Fibroblast of skin of right biceps (primary cell): ENCODE data around the gene DPP9.
"Not testable (repeated sequence)": the region's sequence is repeated elsewhere in the genome, so short reads cannot be mapped to it uniquely, and the experiment has no call there.

Experiments used
- DNase-seq: peaks from one replicate; pipeline ENCODE4 v3.0.0-alpha.2; 2013

DPP9 gene

DNA sequence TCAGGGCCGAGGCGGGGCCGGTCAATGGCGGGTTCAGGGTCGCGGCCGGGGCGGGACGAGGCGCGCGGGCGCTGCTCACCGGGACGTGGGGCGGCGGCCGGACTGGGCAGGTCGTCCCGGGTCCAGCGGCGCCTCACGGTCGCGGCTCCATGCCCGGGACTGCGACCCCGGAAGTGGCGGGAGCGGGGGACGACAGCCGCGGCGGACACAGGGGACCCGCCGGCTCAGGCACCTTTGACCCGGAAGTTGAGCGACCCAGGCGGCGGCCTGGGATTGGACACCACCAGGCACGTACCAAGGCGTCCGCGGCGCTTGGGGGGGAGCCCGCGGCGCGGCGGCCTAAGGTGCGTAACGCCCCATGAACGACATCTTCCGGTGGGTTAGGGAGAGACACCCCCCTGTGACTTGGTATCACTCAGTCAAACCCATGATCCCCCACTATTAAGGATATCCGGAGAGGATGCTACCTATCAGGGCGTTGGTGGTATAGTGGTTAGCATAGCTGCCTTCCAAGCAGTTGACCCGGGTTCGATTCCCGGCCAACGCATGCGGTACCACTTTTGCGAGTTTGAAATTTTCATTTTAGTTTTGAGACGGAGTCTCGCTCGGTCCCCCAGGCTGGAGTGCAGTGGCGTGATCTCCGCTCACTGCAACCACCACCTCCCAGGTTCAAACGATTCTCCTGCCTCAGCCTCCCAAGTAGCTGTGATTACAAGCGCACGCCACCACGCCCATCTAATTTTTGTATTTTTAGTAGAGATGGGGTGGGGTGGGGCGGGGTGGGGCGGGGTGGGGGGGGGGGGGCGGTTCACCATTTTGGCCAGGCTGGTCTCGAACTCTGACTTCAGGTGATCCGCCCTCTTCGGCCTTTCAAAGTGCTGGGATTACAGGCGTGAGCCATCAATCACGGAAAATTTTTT lies at the start of gene DPP9:
TSS of gene DPP9 (minus strand) at position 248 of the 920 bp plus-strand sequence. CDS start 3,936 bp downstream, outside the sequence.
- peak; percentile 99 for DNase-seq

DNA sequence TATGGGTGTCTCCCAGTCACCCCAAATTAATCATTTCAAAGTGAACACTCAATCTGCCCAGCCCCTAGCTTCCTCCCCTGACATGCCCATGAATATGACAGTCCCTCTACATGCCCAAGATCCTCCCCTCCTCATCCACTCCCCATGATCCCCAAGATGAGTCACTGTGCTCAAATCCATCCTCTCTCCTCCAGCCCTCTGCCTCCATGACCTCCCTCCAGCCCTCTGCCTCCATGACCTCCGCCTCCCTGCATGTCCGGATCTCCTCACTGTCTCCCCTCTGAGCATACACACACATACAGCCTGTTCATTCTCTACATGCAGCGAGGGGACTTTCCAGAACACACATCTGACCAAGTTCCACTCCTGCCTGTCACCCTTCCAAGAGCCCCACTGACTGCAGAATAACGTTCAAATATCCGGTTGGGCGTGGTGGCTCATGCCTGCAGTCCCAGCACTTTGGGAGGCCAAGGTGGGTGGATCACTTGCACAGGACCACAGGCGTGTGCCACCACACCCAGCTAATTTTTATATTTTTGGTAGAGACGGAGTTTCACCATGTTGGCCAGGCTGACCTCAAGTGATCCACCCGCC lies 49.5 kb upstream of the DPP9 start:
- DNase-seq = no peak

DNA sequence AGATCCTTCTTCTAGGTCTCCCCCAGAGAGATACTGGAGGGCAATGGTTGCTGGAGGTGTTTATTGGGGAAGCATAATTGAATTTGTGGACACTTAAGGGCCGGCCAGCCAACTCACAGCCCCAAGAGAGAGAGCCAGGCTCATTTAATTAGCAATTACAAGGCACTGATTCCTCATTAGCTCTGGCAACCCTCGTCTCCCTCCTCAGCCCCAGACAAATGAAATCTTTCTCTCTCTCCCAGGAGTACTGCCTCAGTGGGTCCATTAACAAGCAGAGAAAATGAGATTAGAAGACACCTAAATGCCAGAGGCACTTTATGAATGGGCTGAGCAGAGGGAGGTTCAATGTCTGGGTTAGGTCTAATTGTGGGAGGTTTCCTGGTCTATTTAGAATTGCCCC lies 48.9 kb upstream of the DPP9 start:
- no peak for DNase-seq

DNA sequence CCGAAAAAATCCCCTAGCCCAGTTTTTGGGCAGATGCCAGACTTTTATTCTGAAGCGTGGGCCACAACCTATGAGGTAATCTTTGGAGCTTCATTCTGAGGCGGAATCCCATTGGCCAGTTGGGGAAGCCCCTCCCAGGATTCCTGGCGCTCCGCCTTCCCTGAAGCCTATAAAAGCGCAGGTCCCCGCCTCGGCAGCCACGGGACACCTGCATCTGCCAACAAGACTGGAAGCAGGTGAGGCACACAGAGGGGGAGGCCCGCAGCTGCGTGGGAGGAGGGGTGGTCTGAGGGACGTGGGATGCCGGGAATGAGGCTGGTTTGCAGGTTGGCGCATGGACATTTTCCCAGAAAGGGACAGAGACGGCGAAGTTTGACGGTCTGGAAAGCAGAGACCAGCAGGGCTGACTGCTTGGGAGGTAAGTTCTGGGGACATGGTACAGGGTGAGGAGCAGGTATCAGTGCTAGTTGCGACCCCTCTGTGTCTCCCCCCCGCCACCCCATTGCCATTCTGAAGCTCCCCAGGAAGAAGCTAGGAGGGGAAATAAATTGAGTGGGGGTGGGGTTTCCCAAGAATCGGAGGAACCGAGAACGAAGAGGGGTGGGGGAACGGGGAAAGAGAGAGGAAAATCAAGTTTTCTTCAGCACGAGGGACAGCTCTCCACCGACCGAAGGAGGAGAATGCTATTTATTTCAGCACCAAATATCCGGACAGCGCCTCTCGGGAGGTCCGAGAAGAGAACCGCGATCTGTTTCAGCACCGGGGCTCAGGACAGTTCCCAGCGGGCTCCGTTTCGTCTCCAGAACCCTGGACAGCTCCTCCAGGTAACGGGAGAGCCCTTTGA lies 45.5 kb upstream of the DPP9 start:
- DNase-seq = peak; percentile 85

DNA sequence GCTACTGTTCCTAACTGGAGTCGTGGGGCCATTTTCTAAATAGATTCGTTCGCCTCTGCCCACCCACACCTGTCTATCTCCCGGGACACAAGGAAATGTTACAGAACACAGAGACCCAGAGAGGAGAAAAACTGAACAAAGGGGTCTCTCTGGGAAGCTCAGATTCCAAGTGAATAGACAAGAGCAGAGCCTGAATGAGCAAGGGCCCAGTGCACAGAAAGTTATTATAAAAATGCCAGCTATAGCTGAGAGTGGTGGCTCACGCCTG lies 40.7 kb upstream of the DPP9 start:
- no peak for DNase-seq

DNA sequence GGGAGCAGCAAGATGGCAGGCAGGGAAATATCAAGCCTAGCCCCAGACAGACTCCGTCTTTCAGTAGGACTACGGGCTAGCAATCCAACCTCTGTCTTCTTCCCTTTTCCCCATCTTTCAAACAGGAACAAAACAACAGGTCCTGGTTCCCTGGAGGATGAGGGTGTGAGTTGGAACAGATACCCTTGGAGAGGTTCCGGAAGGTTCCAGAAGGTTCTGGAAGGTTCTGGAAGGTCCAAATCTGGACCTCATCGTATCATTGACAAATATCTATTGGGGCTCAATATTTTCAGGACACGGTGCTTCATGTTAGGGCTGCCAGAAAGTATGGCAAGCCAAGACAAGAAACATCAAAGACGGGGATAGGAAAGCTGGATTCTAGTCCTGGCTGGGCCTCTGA lies 39.4 kb upstream of the DPP9 start:
- DNase-seq = no peak

DNA sequence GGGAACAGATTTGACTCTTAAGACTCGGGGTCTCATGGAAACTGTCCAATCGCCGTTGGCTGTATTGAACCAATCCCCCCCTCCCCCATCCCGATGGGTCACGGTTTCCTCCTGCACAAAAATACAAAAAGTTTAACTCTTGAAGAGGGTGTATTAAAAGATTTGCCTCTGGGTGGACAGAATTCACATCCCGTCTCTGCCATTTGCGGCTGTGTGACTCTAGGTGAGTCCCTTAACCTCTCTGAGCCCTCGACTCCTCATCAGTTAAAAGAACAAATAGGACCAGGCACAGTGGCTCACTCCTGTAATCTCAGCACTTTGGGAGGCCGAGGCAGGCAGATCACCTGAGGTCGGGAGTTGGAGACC lies 36.6 kb upstream of the DPP9 start:
- no peak for DNase-seq

DNA sequence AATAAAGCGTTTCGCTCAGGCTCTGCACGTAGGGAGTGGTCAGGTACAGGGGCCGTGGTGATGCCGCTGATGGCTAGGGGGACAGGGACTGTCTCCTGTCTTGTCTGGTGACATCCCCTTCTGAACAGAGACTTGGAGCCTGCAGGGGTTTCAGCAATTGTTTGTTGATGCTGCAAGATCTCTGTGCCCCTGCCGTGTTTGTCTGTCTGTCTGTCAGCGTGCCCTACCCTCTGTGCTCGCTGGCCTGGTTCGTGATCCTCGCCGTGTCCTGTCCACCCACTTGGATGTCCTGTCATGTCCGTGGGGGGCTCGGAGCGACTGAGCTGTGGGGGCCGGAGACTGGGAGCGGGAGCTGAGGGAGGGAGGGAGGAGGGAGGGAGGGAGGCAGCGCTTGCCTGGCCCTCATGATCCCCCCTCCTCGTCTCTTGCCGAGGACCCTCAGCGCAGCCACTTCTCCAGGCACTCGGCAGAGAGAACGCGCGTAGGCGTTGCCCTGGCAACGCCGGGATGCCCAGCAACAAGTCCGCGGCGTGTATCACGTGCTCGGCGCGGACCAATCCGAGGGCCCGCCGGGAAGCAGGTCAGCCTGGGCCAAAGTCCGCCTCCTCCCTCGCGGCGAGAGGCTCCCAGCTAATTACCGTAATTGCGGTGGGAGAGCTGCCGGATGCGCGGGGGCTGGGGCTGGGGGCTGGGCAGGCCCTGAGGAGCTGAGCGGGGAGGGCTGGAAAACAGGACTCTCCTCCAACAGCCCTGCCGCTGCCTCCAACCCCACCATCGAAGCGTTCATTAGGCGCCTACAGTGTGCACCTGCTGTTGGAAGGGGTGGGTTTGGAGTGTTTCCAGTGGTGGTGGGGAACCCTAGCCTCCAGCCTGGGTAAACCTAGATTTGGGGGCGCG lies 36.0 kb upstream of the DPP9 start:
- DNase-seq = peak; percentile 80

DNA sequence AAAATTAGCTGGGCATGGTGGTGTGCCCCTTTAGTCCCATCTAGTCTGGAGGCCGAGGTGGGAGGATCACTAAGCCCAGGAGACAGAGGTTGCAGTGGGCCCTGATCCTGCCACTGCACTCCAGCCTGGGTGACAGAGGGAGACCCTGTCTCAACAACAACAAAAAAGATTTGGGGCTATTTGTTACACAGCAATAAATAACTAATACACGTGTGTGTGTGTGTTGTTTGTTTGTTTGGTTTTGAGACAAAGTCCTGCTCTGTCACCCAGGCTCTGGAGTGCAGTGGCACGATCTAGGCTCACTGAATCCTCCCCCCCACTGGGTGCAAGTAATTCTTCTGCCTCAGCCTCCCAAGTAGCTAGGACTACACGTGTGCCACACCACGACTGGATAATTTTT lies 35.0 kb upstream of the DPP9 start:
- no peak for DNase-seq

DNA sequence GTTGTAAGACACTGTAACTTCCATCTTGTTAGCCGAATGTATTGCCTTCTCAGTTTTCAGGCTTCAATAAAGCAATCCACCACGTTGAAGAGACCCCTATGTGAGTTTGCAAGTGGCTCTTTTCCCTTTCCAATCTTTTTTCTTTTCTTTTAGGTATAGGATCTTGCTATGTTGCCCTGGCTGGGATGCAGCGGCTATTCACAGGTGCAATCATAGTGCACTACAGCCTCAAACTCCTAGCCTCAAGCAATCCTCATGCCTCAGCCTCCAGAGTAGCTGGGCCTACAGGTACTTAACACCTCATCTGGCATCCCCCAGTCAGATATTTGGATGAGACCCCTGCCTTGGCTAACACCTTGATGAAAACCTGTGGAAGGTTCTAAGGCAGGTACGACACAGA lies 34.4 kb upstream of the DPP9 start:
- no peak for DNase-seq

DNA sequence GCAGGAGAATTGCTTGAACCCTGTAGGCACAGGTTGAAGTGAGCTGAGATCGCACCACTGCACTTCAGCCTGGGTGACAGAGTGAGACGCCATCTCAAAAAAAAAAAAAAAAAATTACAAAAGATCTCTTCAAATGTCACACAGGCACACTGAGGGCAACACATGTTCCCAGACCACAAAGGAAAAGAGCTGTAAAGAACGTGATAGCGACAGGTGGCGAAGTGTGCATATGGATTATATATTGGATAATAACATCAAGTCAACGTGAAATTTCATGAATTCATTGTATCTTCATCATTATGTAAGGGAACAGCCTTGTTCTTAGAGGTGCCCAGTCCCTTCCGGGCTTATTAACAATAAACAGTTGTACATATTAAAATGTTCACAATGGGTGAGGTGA lies 31.8 kb upstream of the DPP9 start:
- no peak for DNase-seq

DNA sequence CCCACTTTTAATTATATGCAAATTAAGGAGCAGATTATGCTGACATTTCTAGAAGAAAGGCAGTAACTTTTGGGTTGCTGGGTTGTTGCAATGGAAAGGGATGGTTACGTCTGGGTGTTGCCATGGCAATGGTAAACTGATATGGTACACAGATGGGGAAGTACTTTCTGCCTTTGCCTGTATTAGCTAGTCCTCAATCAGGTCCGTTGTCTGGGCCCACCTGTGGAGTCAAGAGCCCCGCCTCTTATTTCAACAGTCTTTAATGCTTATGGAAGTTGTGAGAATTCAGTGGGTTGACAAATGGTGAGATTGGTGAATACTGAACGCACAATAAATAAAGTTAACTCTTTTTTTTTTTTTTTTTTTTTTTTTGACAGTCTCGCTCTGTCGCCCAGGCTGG lies 30.6 kb upstream of the DPP9 start:
- no peak for DNase-seq

DNA sequence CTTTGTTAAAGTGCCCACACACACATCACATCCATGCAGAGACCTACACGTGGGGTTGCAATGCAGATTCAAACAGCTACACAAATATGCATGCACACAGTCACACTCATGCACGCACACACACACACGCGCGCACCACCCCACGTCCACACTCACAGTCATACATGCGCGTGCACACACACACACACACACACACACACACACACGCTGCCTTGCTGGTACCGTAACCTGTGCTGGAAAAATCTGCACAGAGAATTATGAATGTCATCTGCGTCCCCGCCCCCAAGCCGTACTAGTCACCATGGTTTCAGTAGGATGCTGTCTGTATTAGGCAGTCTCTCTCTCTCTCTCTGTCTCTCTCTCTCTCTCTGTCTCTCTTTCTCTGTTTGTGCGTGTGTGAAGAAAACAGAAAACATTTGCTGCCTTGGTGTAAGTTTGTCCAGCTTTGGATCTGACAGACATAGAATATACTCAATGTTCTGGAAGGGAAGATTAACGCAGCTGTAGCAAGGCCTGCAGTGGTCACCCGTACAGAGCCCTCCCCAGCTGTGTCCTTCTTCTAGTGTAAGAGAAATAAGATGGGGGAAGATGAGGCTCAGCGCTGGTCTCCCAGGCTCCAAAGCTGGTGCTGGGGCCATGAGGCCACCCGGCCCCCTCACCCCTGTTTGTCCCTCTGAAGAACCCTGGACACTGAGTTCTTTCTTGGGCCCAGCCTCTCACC lies 26.4 kb upstream of the DPP9 start:
- no peak for DNase-seq

DNA sequence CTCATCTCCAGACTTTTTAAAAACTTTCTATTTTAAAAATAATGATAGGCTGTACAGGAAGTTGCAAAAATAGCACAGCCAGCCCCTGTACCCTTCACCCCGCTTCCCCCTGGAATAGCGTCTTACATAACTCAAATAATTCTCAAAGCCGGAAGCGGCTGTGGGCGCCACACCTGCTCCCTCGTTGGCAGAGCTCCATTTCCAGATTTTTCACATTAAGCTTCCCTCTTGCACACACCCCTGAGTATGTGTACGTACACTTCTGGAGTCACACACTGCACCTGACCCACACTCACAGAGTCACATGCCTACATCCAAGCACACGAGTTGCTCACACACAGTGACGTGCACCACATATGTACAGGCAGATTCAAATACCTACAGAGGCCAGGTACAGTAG lies 24.9 kb upstream of the DPP9 start:
- DNase-seq = no peak

DNA sequence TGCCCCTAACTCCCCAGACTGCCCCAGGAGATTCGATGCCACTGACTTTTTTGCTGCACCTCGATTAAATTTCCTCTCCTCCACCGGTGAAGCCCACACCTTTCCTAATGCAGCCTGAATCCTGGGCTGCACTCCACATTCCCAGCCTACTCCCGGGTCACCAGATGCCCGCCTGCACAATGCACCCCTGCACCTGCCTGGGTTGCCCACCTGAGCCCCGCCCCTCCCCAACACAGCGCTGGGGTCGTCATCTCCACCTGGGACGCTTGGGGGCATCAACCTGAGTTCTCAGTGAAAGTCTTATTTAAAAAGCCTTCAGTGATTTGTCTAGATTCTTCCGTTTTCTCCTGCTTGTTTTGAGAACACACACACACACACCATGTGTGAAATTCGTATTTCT lies 24.5 kb upstream of the DPP9 start:
- DNase-seq = no peak

DNA sequence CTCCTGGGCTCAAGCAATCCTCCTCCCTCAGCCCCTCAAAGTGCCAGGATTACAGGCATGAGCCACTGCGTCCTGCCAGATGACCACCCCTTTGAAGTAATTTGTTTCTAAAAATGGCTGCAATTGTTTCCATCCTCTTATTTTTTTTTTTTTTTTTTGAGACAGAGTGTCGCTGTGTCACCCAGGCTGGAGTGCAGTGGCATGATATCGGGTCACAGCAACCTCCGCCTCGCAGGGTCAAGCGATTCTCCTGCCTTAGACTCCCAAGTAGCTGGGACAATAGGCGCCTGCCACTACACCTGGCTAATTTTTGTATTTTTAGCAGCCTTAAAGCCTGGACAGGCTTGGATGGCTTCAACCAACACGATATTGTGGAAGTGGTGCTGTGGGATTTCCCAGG lies 22.3 kb upstream of the DPP9 start:
- no peak for DNase-seq

DNA sequence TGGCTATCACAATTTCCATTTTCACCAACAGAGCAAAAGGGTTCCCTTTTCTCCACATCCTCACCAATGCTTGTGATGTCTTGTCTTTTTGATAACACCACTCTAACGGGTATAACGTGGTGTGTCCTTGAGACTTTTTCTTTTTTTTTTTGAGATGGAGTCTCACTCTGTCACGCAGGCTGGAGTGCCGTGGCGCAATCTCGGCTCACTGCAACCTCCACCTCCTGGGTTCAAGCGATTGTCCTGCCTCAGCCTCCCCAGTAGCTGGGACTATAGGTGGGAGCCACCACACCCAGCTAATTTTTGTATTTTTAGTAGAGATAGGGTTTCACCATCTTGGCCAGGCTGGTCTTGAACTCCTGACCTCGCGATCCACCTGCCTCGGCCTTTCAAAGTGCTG lies 21.5 kb upstream of the DPP9 start:
- DNase-seq = not testable (repeated sequence)

DNA sequence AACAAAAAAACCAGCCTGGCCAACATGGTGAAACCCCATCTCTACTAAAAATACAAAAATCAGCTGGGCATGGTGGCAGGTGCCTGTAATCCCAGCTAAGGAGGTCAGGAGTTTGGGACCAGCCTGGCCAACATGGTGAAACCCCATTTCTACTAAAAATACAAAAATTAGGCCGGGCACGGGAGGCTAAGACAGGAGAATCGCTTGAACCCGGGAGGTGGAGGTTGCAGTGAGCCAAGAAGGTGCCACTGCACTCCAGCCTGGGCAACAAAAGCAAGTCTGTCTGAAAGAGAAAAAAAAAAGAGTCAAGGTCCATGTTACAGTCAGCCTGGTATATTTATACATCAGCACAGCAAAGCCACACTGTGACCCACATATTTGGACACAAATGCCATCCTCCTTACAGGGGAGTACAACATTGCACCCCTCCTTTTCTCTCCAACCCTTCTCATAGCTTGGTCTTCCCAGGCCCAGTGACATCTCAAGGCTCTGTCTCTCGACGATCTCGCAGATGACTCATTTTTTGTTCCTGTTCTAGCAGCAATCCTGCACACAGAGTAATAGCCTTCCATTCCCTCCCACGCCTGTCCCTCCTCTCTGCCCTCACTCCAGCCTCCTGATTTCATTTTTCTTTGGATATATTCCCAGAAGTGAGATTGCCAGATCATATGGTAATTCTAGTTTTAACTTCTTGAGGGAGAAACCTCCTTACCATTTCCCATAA lies 21.0 kb upstream of the DPP9 start:
- peak; percentile 85 for DNase-seq

DNA sequence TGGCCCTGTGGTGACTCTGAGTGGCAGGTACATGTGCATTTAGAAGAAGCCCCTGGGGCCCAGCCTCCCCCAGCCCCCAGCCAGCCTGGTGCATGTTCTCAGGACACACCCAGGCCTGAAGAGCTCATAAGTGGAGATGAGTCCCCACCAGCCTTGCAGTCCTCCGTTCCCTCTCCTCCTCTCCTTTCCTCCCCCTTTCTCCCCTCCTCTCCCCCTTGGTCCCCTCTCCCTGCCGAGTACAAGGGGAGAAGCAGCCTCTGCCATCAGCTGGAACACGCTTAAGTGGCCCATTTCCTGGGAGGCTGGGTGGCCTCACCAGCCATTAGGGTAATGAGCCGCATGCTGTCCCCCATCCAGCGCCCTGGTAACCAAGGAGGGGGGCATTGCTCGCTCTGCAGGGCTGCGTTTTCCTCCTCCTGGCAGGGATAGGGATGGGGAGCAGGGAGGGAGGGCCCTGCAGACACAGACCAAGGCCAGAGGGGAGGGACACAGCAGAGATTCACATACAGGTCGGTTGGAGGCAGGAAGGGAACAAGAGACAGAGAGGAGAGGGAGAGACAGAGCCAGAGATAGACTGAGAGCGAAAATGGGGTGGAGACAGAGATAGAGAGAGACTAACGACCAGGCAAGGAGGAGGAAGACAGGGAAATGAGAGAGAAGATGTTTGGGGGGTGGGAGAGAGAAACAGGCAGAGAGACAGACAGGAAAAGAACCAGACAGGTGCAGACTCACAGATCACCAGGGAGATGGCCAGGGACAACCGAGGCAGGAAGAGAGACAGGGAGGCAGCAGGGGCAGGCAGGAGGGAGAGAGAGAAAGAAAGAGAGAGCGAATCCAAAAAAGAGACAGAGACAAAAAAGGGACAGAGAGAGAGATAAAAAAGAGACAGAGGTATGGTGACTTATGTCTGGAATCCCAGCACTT lies 19.3 kb upstream of the DPP9 start:
- DNase-seq = no peak

DNA sequence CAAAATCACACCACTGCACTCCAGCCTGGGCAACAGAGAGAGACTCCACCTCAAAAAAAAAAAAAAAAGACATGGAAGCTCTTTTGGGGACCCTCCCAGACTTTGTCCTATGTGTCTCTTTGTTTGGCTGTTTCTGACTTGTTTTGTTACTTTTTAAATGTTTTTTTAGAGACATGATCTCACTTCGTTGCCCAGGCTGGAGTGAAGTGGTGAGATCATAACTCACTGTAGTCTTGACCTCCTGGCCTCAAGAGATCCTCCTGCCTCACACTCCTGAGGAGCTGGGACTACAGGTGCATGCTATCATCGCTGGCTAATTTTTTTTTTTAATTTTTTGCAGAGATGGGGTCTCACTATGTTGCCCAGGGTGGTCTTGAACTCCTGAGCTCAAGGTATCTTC lies 16.4 kb upstream of the DPP9 start:
- DNase-seq = no peak
